PC-9 (cell line): Measurements from ENCODE around the gene IFI27L1. TPM values are rescaled to one million over a fixed set of nuclear protein-coding genes. Genes with fewer than 3 reads are reported as not detected.

Experiments used
- BruUV-seq: library from RNA; stranded (reverse); fragments of 400-500 nt; replicated peaks from 2 replicates; lab custom pipeline; 2021; lab: Mats Ljungman, UMichigan
- CTCF ChIA-PET: fragments of 300-600 bp; sonication (Branson Sonifier 250); formaldehyde crosslinking; loops from one replicate; lab custom pipeline; 2022; ENCODE audit warnings: antibody characterized with exemption; lab: Charles Lee
- POLR2A ChIA-PET: fragments of 300-600 bp; sonication (Branson Sonifier 250); formaldehyde crosslinking; loops from one replicate; lab custom pipeline; 2022; ENCODE audit warnings: antibody characterized with exemption; ENCODE audit not compliant: unreplicated experiment; lab: Charles Lee
- DNase-seq, 2 experiments: peaks; one replicate each; pipeline versions ENCODE4 v3.0.0 to v3.0.0-alpha.2; 2015 to 2022; ENCODE audit warnings: mixed read lengths in 1 of 2
- H2AFZ ChIP-seq: fragments of 200-600 bp; sonication (generic); 2 replicates; pipeline ENCODE4 v1.8.1; 2017; ENCODE audit warnings: antibody characterized with exemption
- H3F3A ChIP-seq: fragments of 200-600 bp; sonication (generic); 2 replicates; pipeline ENCODE4 v1.8.1; 2017; ENCODE audit warnings: antibody characterized with exemption, mild to moderate bottlenecking, low read depth; ENCODE audit not compliant: insufficient read depth
- H3K27ac ChIP-seq: fragments of 200-600 bp; sonication (generic); 2 replicates; pipeline ENCODE4 v1.6.1; 2016; ENCODE audit warnings: mixed run types
- H3K27me3 ChIP-seq: fragments of 200-600 bp; sonication (generic); 2 replicates; pipeline ENCODE4 v1.6.1; 2016; ENCODE audit warnings: low read depth, mixed run types; ENCODE audit not compliant: insufficient read depth
- H3K36me3 ChIP-seq: fragments of 200-600 bp; sonication (generic); 2 replicates; pipeline ENCODE4 v1.6.1; 2016; ENCODE audit warnings: low read depth, mixed run types
- H3K4me1 ChIP-seq: fragments of 200-600 bp; sonication (generic); replicated peaks from 2 replicates; pipeline ENCODE4 v1.6.1; 2016; ENCODE audit warnings: mixed run types; ENCODE audit not compliant: insufficient read depth
- H3K4me2 ChIP-seq: fragments of 200-600 bp; sonication (generic); 2 replicates; pipeline ENCODE4 v1.6.1; 2017; ENCODE audit warnings: mixed run types
- H3K4me3 ChIP-seq: fragments of 200-600 bp; sonication (generic); 2 replicates; pipeline ENCODE4 v1.6.1; 2016; ENCODE audit warnings: mixed run types
- H3K79me2 ChIP-seq: fragments of 200-600 bp; sonication (generic); 2 replicates; pipeline ENCODE4 v1.6.1; 2017; ENCODE audit warnings: low read depth, mixed run types
- H3K9me2 ChIP-seq: fragments of 200-600 bp; sonication (generic); 2 replicates; pipeline ENCODE4 v1.8.1; 2017; ENCODE audit warnings: mild to moderate bottlenecking; ENCODE audit not compliant: insufficient read depth
- H3K9me3 ChIP-seq: fragments of 200-600 bp; sonication (generic); 2 replicates; pipeline ENCODE4 v1.8.1; 2016; ENCODE audit warnings: low read depth; ENCODE audit not compliant: insufficient read depth
- H4K20me1 ChIP-seq: fragments of 200-600 bp; sonication (generic); 2 replicates; pipeline ENCODE4 v1.8.1; 2017; ENCODE audit not compliant: insufficient read depth
- CTCF ChIP-seq: fragments of 200-600 bp; sonication (generic); conservative IDR thresholded peaks from 2 replicates; pipeline ENCODE4 v1.6.1; 2017; ENCODE audit warnings: mixed run types, antibody characterized with exemption, mild to moderate bottlenecking, moderate library complexity
- EZH2 ChIP-seq: fragments of 200-600 bp; sonication (generic); IDR thresholded peaks from 2 replicates; pipeline ENCODE4 v1.8.0; 2017; ENCODE audit warnings: antibody characterized with exemption, low read depth
- intact Hi-C: fragments of 100-400 bp; cut with micrococcal nuclease; formaldehyde crosslinking; loops from one replicate; pipeline ENCODE4 v1.10.0; 2022; ENCODE audit not compliant: unreplicated experiment
- total RNA-seq: library from RNA; stranded (reverse); gene quantifications from 2 replicates; pipeline ENCODE4 v1.2.3, GENCODE V29; 2021

IFI27L1 gene
- total RNA-seq, 1 experiment from 2014 or later, result 9.7 TPM

- TF ChIP-seq CTCF, result no peak
- no peak for TF ChIP-seq EZH2
- Histone ChIP-seq H3K4me3 (no peak overlapping the region), H3K9me2 (no peaks in the 10 kb centered on the region), H3K27ac (no peak overlapping the region), H3K27me3 (no peaks in the 10 kb centered on the region), H2AFZ (no peak overlapping the region), H3K4me2 (no peak overlapping the region), H3K79me2 (no peaks in the 10 kb centered on the region), H3K4me1 (no peaks in the 10 kb centered on the region), H4K20me1 (no peaks in the 10 kb centered on the region), H3K9me3 (no peaks in the 10 kb centered on the region), H3K36me3 (no peaks in the 10 kb centered on the region), H3F3A (no peaks in the 10 kb centered on the region)
- intact Hi-C loops, result no loop called here
- POLR2A ChIA-PET, result no interaction called here
- DNase-seq, result no peak
- CTCF ChIA-PET, result no interaction called here
- BruUV-seq, result no TSS peak
These were observed 28.8 kb downstream of the IFI27L1 start for GRCh38 chr14:94109915-94110250.

- H3K27ac ChIP-seq, result no peak within 1 kb of the TSS
- POLR2A ChIA-PET, result interaction anchor here (0.7 kb wide), 1 partner anchor 11 kb away, joined by 4 read pairs; no protein-coding TSS in a partner anchor
- H3K27me3 ChIP-seq, result 0 out of 2 replicates have a peak, but pooled peaks cover 2% of the 10 kb centered on the region
- no peaks in the 10 kb centered on the region for H3F3A ChIP-seq
- BruUV-seq, result no TSS peak
- H3K36me3 ChIP-seq, result no peaks in the 10 kb centered on the region
- no peak within 1 kb of the TSS for H3K4me3 ChIP-seq
- H2AFZ ChIP-seq, result no peak within 1 kb of the TSS
- H4K20me1 ChIP-seq, result no peaks in the 10 kb centered on the region
- H3K4me1 ChIP-seq, result no peaks in the 10 kb centered on the region
- no peaks in the 10 kb centered on the region for H3K9me3 ChIP-seq
- CTCF ChIA-PET, result no interaction called here
- H3K9me2 ChIP-seq, result no peaks in the 10 kb centered on the region
- no peak within 1 kb of the TSS for H3K4me2 ChIP-seq
- no peak for TF ChIP-seq EZH2
- TF ChIP-seq CTCF, result no peak
- no peaks in the 10 kb centered on the region for H3K79me2 ChIP-seq
- intact Hi-C loops, result no loop called here
- peak in 1 of 2 experiments; percentile 10 for DNase-seq
These were observed 29.6 kb downstream of the IFI27L1 start, which contains the start of gene IFI27 for GRCh38 chr14:94110552-94111181. Gene IFI27, plus strand, starts transcription at chr14:94110736.

GRCh38 chr14:94111276-94112095 is 30.4 kb downstream of the IFI27L1 start:
- Histone ChIP-seq H3K27ac (no peak overlapping the region), H3K79me2 (no peaks in the 10 kb centered on the region), H2AFZ (no peak overlapping the region), H3K4me3 (no peak overlapping the region), H4K20me1 (no peaks in the 10 kb centered on the region), H3K4me1 (no peaks in the 10 kb centered on the region), H3K4me2 (no peak overlapping the region), H3K9me3 (no peaks in the 10 kb centered on the region), H3K9me2 (no peaks in the 10 kb centered on the region), H3K27me3 (0 out of 2 replicates have a peak, but pooled peaks cover 2% of the 10 kb centered on the region), H3K36me3 (no peaks in the 10 kb centered on the region), H3F3A (no peaks in the 10 kb centered on the region)
- POLR2A ChIA-PET, result no interaction called here
- DNase-seq, result no peak
- CTCF ChIA-PET, result no interaction called here
- TF ChIP-seq EZH2 (no peak), CTCF (no peak)
- intact Hi-C loops, result no loop called here
- no TSS peak for BruUV-seq
